Tibial artery (tissue), 4 donors: ENCODE results near the gene ZEB1.

Experiments used
- DNase-seq, 2 donors: peaks; one replicate each; pipeline ENCODE4 v3.0.0-alpha.2; 2019
- H3K27ac ChIP-seq, 2 donors: fragments of 200-600 bp; sonication (generic) in 1 of 2; 1 replicate in 1 of 2; 2 replicates in 1 of 2; pipeline ENCODE4 v1.5.1; 2018 to 2019; ENCODE audit warnings: mild to moderate bottlenecking in 1 of 2
- H3K27me3 ChIP-seq, 2 donors: fragments of 200-600 bp; sonication (generic) in 1 of 2; one replicate each; pipeline versions ENCODE4 v1.5.1 to v1.6.0; 2016 to 2019
- H3K36me3 ChIP-seq, 3 donors: fragments of 200-600 bp; sonication (generic) in 2 of 3; one replicate each; pipeline ENCODE4 v1.5.1; 2016 to 2019; ENCODE audit warnings: mild to moderate bottlenecking in 2 of 3
- H3K4me1 ChIP-seq, 4 donors: fragments of 200-600 bp; sonication (generic) in 2 of 4; 1 replicate in 3 of 4; 2 replicates in 1 of 4; pipeline ENCODE4 v1.5.1; 2016 to 2019
- H3K4me3 ChIP-seq, 2 donors: fragments of 200-600 bp; sonication (generic) in 1 of 2; 1 replicate in 1 of 2; 2 replicates in 1 of 2; pipeline ENCODE4 v1.5.1; 2018 to 2019; ENCODE audit warnings: mild to moderate bottlenecking in 2 of 2
- H3K9me3 ChIP-seq, 3 donors: fragments of 200-600 bp; sonication (generic) in 1 of 3; one replicate each; pipeline ENCODE4 v1.5.1; 2016 to 2019
- intact Hi-C: fragments of 100-400 bp; cut with DNase I; formaldehyde crosslinking; loops from one replicate; pipeline ENCODE4 v1.15.0; 2023; ENCODE audit warnings: low total_unique reads
- TF ChIP-seq, protein P1 (sequence below), 2 experiments: fragments of 200-600 bp in 1 of 2; fragments of 450-650 bp in 1 of 2; IDR thresholded peaks; one replicate each; pipeline ENCODE4 v1.5.1; 2017 to 2019; ENCODE audit warnings: antibody characterized with exemption in 2 of 2, mild to moderate bottlenecking in 1 of 2, moderate library complexity in 1 of 2

The ZEB1 gene

GRCh38 chr10:31341552-31341951, 22.5 kb downstream of the ZEB1 start:
- intact Hi-C loops, result no loop called here
- TF ChIP-seq, protein P1, sequence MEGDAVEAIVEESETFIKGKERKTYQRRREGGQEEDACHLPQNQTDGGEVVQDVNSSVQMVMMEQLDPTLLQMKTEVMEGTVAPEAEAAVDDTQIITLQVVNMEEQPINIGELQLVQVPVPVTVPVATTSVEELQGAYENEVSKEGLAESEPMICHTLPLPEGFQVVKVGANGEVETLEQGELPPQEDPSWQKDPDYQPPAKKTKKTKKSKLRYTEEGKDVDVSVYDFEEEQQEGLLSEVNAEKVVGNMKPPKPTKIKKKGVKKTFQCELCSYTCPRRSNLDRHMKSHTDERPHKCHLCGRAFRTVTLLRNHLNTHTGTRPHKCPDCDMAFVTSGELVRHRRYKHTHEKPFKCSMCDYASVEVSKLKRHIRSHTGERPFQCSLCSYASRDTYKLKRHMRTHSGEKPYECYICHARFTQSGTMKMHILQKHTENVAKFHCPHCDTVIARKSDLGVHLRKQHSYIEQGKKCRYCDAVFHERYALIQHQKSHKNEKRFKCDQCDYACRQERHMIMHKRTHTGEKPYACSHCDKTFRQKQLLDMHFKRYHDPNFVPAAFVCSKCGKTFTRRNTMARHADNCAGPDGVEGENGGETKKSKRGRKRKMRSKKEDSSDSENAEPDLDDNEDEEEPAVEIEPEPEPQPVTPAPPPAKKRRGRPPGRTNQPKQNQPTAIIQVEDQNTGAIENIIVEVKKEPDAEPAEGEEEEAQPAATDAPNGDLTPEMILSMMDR (IDR thresholded peaks at IDR 0.05), result no peak
- DNase-seq, result no peak
- Histone ChIP-seq H3K27me3 (no peaks in the 10 kb centered on the region), H3K27ac (no peak overlapping the region), H3K9me3 (no peaks in the 10 kb centered on the region), H3K36me3 (no peaks in the 10 kb centered on the region), H3K4me3 (no peak overlapping the region), H3K4me1 (peaks cover 0 to 44% (median 4%) of the 10 kb centered on the region in 4 donors)

DNA sequence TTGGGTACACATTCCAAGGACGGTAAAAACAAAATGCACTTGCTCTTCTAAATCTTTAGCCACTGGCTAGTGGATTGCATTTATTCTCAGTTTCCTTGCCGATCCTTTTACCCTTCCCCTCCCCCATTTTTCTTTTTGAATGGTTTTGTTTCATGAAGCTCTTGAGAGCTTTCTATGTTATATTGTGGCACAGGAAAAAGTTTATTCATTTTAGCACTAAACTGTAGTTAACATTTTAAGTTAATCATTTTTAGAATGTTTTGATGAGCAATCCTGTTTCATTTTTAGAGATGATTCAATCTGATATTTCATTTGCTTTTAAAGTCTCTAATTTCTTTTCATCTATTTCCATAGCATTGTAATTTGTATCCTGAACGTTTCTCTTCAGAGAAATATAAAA, 24.0 kb downstream of the ZEB1 start:
- DNase-seq, result no peak
- TF ChIP-seq, protein P1 (IDR thresholded peaks at IDR 0.05), result no peak
- Histone ChIP-seq H3K27me3 (no peaks in the 10 kb centered on the region), H3K27ac (no peak overlapping the region), H3K9me3 (no peaks in the 10 kb centered on the region), H3K4me1 (peaks cover 0 to 58% (median 8%) of the 10 kb centered on the region in 4 donors), H3K4me3 (no peak overlapping the region), H3K36me3 (no peaks in the 10 kb centered on the region)
- intact Hi-C loops, result no loop called here

- Histone ChIP-seq H3K27me3 (no peaks in the 10 kb centered on the region), H3K9me3 (no peaks in the 10 kb centered on the region), H3K27ac (no peak overlapping the region), H3K4me1 (peaks cover 0 to 62% (median 12%) of the 10 kb centered on the region in 4 donors), H3K36me3 (no peaks in the 10 kb centered on the region), H3K4me3 (no peak overlapping the region)
- TF ChIP-seq, protein P1 (IDR thresholded peaks at IDR 0.05), result no peak
- intact Hi-C loops, result no loop called here
- no peak for DNase-seq
Measured at GRCh38 chr10:31343551-31343950, 24.5 kb downstream of the ZEB1 start.

GRCh38 chr10:31345886-31346285, 26.9 kb downstream of the ZEB1 start:
- intact Hi-C loops, result no loop called here
- DNase-seq, result no peak
- H3K36me3 ChIP-seq, result no peaks in the 10 kb centered on the region
- peaks cover 0 to 63% (median 13%) of the 10 kb centered on the region in 4 donors for H3K4me1 ChIP-seq
- H3K9me3 ChIP-seq, result no peaks in the 10 kb centered on the region
- TF ChIP-seq, protein P1 (IDR thresholded peaks at IDR 0.05), result no peak
- H3K4me3 ChIP-seq, result no peak overlapping the region
- no peaks in the 10 kb centered on the region for H3K27me3 ChIP-seq
- no peak overlapping the region for H3K27ac ChIP-seq

- intact Hi-C loops, result no loop called here
- no peaks in the 10 kb centered on the region for H3K27me3 ChIP-seq
- H3K36me3 ChIP-seq, result no peaks in the 10 kb centered on the region
- H3K4me1 ChIP-seq, result peaks cover 0 to 72% (median 13%) of the 10 kb centered on the region in 4 donors
- TF ChIP-seq, protein P1 (IDR thresholded peaks at IDR 0.05), result no peak
- H3K27ac ChIP-seq, result no peak overlapping the region
- H3K9me3 ChIP-seq, result no peaks in the 10 kb centered on the region
- H3K4me3 ChIP-seq, result no peak overlapping the region
- no peak for DNase-seq
Measured at GRCh38 chr10:31346953-31347352, 27.9 kb downstream of the ZEB1 start.

GRCh38 chr10:31347705-31348104, 28.7 kb downstream of the ZEB1 start:
- no peaks in the 10 kb centered on the region for H3K9me3 ChIP-seq
- H3K27ac ChIP-seq, result no peak overlapping the region
- no peaks in the 10 kb centered on the region for H3K27me3 ChIP-seq
- H3K36me3 ChIP-seq, result no peaks in the 10 kb centered on the region
- intact Hi-C loops, result no loop called here
- no peak overlapping the region for H3K4me3 ChIP-seq
- TF ChIP-seq, protein P1 (IDR thresholded peaks at IDR 0.05), result no peak
- no peak for DNase-seq
- peaks cover 0 to 70% (median 13%) of the 10 kb centered on the region in 4 donors for H3K4me1 ChIP-seq
